SHP77 treated with DMSO at 0.1 percent for 48 hours (cell line): ENCODE measurements around the gene JPH2.

Experiments used
- DNase-seq: peaks from one replicate; lab custom pipeline; 2025; lab: John Stamatoyannopoulos, UW

Gene JPH2

GRCh38 chr20:44102582-44102981 lies 84.4 kb downstream of the JPH2 start:
- no peak for DNase-seq

- no peak for DNase-seq
These were observed 87.2 kb downstream of the JPH2 start for GRCh38 chr20:44099832-44100231.

GRCh38 chr20:44098657-44099056 lies 88.3 kb downstream of the JPH2 start:
- no peak for DNase-seq

- no peak for DNase-seq
These were observed 88.7 kb downstream of the JPH2 start for GRCh38 chr20:44098256-44098630.

- no peak for DNase-seq
These were observed 89.3 kb downstream of the JPH2 start for GRCh38 chr20:44097521-44098255.

- no peak for DNase-seq
These were observed 91.2 kb downstream of the JPH2 start for GRCh38 chr20:44095831-44096230.

- DNase-seq = no peak
These were observed 93.8 kb downstream of the JPH2 start for GRCh38 chr20:44093249-44093582.

- DNase-seq = peak; percentile 41
These were observed 94.3 kb downstream of the JPH2 start for GRCh38 chr20:44092551-44093248.

GRCh38 chr20:44091026-44091425 lies 96.0 kb downstream of the JPH2 start:
- peak; percentile 12 for DNase-seq

- DNase-seq = peak; percentile 56
These were observed 96.9 kb downstream of the JPH2 start for GRCh38 chr20:44089987-44090674.

GRCh38 chr20:44087857-44088120 lies 99.2 kb downstream of the JPH2 start:
- no peak for DNase-seq

GRCh38 chr20:44087051-44087856 lies 99.7 kb downstream of the JPH2 start:
- DNase-seq = no peak

- no peak for DNase-seq
These were observed 101.2 kb downstream of the JPH2 start for GRCh38 chr20:44085616-44086434.

GRCh38 chr20:44084891-44085290 lies 102.1 kb downstream of the JPH2 start:
- DNase-seq = no peak

- DNase-seq = no peak
These were observed 102.5 kb downstream of the JPH2 start for GRCh38 chr20:44084439-44084838.

GRCh38 chr20:44083220-44083933 lies 103.6 kb downstream of the JPH2 start:
- peak; percentile 63 for DNase-seq

- no peak for DNase-seq
These were observed 105.1 kb downstream of the JPH2 start for GRCh38 chr20:44081888-44082287.

GRCh38 chr20:44081476-44081875 lies 105.5 kb downstream of the JPH2 start:
- no peak for DNase-seq

GRCh38 chr20:44080646-44081267 lies 106.2 kb downstream of the JPH2 start:
- DNase-seq = peak; percentile 61

- DNase-seq = no peak
These were observed 106.9 kb downstream of the JPH2 start for GRCh38 chr20:44080064-44080463.

- no peak for DNase-seq
These were observed 107.7 kb downstream of the JPH2 start for GRCh38 chr20:44079291-44079690.
